GM10248 (cell line): ENCODE measurements around the gene BLTP2.

Experiments
- CTCF ChIA-PET: fragments of 300-600 bp; sonication (Branson Sonifier 250); formaldehyde crosslinking; extraction: SDS; loops from one replicate; lab custom pipeline; 2021; ENCODE audit warnings: antibody characterized with exemption; lab: Yijun Ruan, JAX
- POLR2A ChIA-PET: fragments of 350-650 bp; sonication (Branson Sonifier 250); formaldehyde crosslinking; extraction: SDS; loops from one replicate; lab custom pipeline; 2020; ENCODE audit warnings: antibody characterized with exemption; lab: Yijun Ruan, JAX
- DNase-seq: peaks from one replicate; pipeline ENCODE4 v3.0.0; 2012; ENCODE audit errors: extremely low spot score
- TF ChIP-seq, protein P1 (sequence below): IDR thresholded peaks from 2 replicates; pipeline ENCODE4 v1.5.1; 2012; ENCODE audit warnings: mild to moderate bottlenecking, low read depth; ENCODE audit errors: extremely low read depth, missing control alignments, control extremely low read depth

The BLTP2 gene

GRCh38 chr17:28641579-28641978, 3.4 kb downstream of the BLTP2 start:
- ChIA-PET POLR2A (no interaction called here), CTCF (interaction anchor here (1.5 to 2.2 kb wide), 3 partner anchors 14 to 18 kb away, joined by 3 to 6 read pairs (median 5); no protein-coding TSS in a partner anchor)
- DNase-seq: no peak
- TF ChIP-seq, protein P1, sequence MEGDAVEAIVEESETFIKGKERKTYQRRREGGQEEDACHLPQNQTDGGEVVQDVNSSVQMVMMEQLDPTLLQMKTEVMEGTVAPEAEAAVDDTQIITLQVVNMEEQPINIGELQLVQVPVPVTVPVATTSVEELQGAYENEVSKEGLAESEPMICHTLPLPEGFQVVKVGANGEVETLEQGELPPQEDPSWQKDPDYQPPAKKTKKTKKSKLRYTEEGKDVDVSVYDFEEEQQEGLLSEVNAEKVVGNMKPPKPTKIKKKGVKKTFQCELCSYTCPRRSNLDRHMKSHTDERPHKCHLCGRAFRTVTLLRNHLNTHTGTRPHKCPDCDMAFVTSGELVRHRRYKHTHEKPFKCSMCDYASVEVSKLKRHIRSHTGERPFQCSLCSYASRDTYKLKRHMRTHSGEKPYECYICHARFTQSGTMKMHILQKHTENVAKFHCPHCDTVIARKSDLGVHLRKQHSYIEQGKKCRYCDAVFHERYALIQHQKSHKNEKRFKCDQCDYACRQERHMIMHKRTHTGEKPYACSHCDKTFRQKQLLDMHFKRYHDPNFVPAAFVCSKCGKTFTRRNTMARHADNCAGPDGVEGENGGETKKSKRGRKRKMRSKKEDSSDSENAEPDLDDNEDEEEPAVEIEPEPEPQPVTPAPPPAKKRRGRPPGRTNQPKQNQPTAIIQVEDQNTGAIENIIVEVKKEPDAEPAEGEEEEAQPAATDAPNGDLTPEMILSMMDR: no peak

DNA sequence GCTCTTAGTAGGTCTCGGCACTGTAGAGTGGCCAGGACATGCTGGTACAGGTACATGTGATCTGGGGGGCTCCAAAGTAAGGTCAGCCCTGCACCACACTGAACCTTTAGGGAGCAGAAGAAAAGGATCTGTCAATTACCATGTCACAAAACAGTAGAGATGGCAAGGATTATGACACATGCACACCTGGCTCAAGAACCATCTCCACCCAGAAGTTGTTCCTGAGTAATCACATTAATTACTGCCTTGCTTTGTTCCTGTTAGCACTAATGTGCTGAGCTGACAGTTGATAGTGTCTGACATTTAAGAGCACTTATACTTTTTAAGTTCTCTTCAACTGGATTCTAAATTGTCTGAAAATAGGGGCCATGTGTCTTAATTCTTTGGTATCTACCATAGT, 9.5 kb downstream of the BLTP2 start:
- TF ChIP-seq, protein P1: no peak
- POLR2A ChIA-PET: interaction anchor here (0.7 kb wide), 1 partner anchor 316 kb away, joined by 3 read pairs; the partner anchor contains the start of gene PHF12
- CTCF ChIA-PET: interaction anchor here (1.0 to 3.5 kb wide), 9 partner anchors 9 to 48 kb away, joined by 3 to 22 read pairs (median 6); partner anchors contain the start of gene BLTP2
- DNase-seq: no peak

DNA sequence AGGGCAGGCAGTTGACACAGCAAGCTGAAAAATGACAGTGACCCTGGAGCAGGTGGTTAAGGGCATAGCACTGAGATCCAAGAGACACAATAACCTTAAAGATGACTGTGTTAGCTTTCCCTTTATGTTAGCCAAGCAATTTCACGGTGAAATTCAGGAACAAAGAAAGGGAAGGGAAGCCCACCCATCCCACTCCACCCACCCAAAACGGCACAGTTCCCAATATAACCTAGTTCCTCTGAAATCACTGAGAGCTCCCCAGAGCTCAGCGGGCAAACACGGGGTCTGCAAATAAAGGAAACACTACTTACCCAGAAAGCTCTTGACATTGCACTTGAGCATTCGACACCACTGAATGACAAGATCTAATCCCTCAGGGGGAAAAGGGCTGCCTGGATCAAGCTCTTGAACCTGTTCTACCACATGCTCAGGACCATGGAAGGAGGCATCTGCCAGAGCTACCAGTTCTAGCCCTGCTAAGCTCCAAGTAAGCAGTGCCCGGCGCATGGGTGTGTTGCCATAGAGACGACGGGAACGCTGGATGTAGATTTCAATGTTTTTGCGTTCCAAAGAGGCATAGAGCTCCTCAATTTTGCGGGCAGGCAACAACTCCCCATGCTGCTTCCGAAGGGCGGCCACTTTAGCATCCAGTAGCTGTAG, 10.6 kb downstream of the BLTP2 start:
- TF ChIP-seq, protein P1: no peak
- ChIA-PET POLR2A (interaction anchor here (0.6 to 0.7 kb wide), 2 partner anchors 10 to 317 kb away, joined by 3 read pairs; partner anchors contain the start of gene PHF12), CTCF (interaction anchor here (1.1 to 2.5 kb wide), 8 partner anchors 9 to 93 kb away, joined by 3 to 22 read pairs (median 5); partner anchors contain the start of gene BLTP2)
- no peak for DNase-seq

DNA sequence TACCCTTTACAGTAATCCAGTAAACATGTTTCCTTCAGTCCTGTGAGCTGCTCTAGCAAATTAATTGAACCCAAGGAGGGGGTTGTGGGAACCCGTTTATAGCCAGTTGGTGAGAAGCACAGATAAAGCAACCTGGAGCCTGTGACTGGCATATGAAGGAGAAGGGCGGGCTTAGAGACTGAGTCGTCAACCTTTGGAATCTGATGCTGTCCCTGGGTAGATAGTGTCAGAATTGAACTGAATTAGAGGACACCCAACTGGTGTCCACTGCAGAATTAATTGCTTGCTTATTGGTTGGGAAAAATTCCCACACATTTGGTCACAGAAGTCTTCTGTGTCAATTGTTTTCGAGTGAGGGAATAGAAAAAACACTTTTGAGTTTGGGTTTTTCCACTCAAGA, 18.1 kb downstream of the BLTP2 start:
- CTCF ChIA-PET: interaction anchor here (0.8 to 5.6 kb wide), 5 partner anchors 10 to 87 kb away, joined by 3 to 42 read pairs (median 3); partner anchors contain the start of gene RSKR
- POLR2A ChIA-PET: no interaction called here
- no peak for DNase-seq
- TF ChIP-seq, protein P1: no peak

GRCh38 chr17:28624148-28624547, 20.8 kb downstream of the BLTP2 start:
- no peak for DNase-seq
- TF ChIP-seq, protein P1: no peak
- ChIA-PET POLR2A (interaction anchor here (0.9 kb wide), 1 partner anchor 10 kb away, joined by 3 read pairs; no protein-coding TSS in a partner anchor), CTCF (interaction anchor here (0.9 to 5.6 kb wide), 2 partner anchors 12 to 41 kb away, joined by 3 to 42 read pairs; partner anchors contain the start of gene RSKR)

DNA sequence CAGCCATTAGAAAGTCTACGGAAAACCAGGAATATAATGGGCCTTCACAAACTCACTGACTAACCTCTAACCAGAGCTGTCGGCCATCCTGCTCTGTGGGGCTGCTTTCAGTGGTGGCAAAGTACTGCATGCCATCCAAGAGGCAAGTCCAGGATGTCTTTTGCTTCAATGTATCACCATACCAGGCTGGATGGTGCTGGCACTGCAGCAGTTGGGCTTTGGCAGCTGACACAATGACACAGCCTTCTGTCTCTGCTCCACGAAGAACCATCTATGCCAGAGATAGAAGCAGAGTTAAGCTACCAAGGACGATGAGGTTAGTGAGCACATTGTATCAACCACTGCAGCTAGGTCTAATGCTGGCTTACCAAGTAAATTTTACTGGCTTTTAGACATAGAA, 21.3 kb downstream of the BLTP2 start:
- TF ChIP-seq, protein P1: no peak
- ChIA-PET POLR2A (interaction anchor here (0.9 kb wide), 1 partner anchor 11 kb away, joined by 3 read pairs; no protein-coding TSS in a partner anchor), CTCF (interaction anchor here (0.9 to 5.6 kb wide), 3 partner anchors 12 to 41 kb away, joined by 3 to 42 read pairs (median 3); partner anchors contain the start of gene RSKR)
- DNase-seq: no peak
